ENCODE results near the gene ATP8A2.

- TF ChIP-seq POLR2A (IDR thresholded peaks at IDR 0.05) (no peak), EP300 (IDR thresholded peaks at IDR 0.05) (no peak), POLR2AphosphoS5 (IDR thresholded peaks at IDR 0.05) (no peak)
- TF ChIP-seq, protein P1, sequence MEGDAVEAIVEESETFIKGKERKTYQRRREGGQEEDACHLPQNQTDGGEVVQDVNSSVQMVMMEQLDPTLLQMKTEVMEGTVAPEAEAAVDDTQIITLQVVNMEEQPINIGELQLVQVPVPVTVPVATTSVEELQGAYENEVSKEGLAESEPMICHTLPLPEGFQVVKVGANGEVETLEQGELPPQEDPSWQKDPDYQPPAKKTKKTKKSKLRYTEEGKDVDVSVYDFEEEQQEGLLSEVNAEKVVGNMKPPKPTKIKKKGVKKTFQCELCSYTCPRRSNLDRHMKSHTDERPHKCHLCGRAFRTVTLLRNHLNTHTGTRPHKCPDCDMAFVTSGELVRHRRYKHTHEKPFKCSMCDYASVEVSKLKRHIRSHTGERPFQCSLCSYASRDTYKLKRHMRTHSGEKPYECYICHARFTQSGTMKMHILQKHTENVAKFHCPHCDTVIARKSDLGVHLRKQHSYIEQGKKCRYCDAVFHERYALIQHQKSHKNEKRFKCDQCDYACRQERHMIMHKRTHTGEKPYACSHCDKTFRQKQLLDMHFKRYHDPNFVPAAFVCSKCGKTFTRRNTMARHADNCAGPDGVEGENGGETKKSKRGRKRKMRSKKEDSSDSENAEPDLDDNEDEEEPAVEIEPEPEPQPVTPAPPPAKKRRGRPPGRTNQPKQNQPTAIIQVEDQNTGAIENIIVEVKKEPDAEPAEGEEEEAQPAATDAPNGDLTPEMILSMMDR (IDR thresholded peaks at IDR 0.05) = no peak
These were observed 679.5 kb downstream of the ATP8A2 start for GRCh38 chr13:26051231-26051656.
